Loucy (cell line): Measurements from ENCODE around the gene CYP4B1.

Experiments used
- CTCF ChIP-seq: fragments of 200-600 bp; sonication (generic); conservative IDR thresholded peaks from 2 replicates; pipeline ENCODE4 v1.5.1; 2014; ENCODE audit warnings: mild to moderate bottlenecking, antibody characterized with exemption, low read length
- EZH2phosphoT487 ChIP-seq: fragments of 200-600 bp; IDR thresholded peaks from 2 replicates; pipeline ENCODE4 v1.6.1; 2018; ENCODE audit warnings: antibody characterized with exemption, mild to moderate bottlenecking, moderate library complexity, borderline replicate concordance

- TF ChIP-seq CTCF (no peak), EZH2phosphoT487 (no peak)
These were observed 40.8 kb upstream of the CYP4B1 start for GRCh38 chr1:46757956-46758528.
